HG02759 (cell line): ENCODE data around the gene KCNJ15.

Source experiments
- ATAC-seq: cut with Tn5 transposase; IDR thresholded peaks from one replicate; pipeline ENCODE4 v1.9.1; 2021; ENCODE audit warnings: mild to moderate bottlenecking, moderate library complexity; ENCODE audit not compliant: unreplicated experiment

Gene KCNJ15

DNA sequence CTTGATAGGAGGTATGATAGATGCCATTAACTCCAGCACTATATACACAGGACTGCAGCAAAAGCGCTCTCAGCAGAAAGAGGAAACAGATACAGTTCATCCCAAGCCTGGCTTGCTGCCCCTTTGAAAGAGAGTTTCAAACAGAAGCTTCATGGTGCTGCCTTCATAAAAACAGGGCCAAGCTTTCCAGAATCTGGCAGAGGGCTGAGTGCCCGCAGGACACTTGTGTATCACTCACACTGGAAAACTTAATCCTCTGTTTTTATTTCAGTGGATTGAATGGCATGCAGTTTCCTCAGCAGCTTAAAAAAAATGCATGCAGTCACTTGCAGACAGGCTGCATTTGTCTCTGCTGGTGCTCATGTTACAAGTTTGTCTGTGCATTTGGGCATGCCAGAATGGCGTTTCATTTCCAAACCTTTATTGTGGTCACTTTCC is 40.4 kb downstream of the KCNJ15 start:
- no peak for ATAC-seq

DNA sequence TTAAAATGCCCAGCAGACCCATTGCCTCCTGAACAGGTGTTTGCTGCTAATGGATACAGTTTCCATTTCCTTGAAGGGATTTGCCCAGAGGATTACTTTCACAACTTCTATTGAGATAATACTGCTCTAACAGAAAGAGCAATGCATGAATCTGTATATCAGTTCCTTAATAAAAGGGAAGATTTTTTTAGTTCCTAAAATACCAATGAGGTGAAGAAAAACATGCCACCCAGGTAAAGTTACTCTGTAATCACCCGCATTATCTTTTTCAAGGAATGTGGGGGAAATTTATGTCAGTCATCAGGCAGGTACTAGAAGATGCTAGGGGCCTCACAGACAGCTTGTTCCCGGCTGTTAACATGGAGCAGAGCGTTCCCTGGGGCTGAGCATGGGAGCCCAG is 41.1 kb downstream of the KCNJ15 start:
- no peak for ATAC-seq

DNA sequence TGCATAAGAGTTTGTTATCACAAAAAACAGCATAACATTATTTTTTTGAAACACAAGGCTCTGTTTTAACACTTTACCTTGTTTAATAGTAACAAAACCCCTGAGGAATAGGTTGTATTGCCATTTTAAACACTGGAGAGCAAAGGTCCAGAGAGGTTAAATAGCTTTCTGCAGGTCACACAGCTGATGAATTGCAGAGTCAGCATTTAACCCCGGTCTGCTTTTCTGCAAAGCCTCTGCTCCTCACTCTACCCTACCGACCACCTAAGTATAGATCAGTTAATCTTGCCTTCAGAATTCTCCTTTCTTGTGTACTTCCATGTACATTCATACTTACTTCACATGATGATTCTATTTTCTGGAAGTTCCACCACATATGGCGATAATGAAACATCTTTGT is 42.0 kb downstream of the KCNJ15 start:
- ATAC-seq: no peak

DNA sequence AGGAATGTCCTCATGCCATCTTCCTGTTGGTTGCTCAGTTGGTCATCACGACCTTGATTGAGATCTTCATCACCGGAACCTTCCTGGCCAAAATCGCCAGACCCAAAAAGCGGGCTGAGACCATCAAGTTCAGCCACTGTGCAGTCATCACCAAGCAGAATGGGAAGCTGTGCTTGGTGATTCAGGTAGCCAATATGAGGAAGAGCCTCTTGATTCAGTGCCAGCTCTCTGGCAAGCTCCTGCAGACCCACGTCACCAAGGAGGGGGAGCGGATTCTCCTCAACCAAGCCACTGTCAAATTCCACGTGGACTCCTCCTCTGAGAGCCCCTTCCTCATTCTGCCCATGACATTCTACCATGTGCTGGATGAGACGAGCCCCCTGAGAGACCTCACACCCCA is 42.9 kb downstream of the KCNJ15 start:
- no peak for ATAC-seq

DNA sequence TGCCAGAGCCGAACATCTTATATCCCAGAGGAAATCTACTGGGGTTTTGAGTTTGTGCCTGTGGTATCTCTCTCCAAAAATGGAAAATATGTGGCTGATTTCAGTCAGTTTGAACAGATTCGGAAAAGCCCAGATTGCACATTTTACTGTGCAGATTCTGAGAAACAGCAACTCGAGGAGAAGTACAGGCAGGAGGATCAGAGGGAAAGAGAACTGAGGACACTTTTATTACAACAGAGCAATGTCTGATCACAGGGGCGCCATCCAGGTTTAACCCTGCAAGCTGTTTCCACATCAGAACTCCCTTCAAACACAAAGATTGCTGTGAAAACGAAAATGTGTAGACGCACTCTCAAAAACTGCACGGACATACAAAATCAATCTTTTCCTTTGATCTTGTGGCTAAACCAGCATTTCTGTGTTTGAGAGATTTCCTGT is 43.4 kb downstream of the KCNJ15 start:
- ATAC-seq: no peak

DNA sequence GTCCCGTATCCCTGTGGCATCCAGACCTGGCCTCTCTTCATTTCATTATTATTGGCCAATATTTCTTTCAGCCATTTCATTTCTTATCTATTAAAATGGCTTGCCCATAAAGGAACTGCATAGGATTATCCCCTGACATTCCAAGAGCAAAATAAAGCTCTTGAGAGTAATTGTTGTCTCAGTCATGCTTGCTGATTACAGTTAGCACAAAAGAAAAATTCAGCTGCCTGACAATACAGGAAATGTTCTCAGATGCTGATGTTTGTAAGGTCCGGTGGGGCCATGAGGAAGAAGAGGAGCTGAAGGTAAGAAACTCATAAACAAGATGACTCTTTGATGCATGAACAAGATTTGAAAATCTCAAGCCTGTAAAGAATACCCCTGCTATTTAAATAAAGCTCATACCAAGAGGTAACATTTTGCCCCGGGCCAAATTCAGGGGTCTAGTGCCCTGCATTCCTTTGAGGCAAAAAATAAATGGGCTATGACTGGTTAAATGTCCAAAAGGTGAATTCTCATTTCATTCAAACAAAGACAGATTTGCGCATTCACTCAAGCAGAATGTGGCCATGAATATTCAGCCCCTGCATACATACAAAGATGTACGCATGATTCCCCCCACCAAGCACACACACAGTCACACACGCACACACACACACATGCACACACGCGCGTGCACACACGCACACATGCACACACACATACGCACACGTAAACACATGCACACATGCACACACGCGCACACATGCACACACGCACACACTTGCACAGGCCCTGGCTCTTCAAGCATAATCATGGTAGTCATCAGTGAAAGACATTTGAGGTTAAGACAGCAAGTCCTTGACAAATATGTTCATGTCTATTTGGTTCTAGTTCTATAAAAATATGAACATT is 44.8 kb downstream of the KCNJ15 start:
- ATAC-seq: no peak

DNA sequence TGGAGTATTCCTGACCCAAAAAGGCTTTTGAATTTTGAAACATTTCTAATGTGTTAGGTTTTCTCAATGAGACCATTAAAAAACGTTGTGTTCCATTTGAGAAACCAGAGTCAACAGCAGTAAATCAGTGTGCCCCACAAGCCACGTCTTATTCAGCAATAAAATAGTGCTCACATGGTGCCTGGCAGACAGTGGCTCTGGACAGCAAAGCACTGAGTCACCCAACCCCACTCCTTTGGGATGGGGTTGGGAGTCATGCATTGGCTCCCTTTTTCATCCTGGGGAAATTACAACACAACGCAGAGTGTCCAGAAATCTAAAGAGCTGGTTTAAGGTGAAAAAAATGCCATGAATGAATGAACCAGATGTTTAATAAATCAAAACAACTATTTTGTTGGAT is 46.5 kb downstream of the KCNJ15 start:
- ATAC-seq: no peak

DNA sequence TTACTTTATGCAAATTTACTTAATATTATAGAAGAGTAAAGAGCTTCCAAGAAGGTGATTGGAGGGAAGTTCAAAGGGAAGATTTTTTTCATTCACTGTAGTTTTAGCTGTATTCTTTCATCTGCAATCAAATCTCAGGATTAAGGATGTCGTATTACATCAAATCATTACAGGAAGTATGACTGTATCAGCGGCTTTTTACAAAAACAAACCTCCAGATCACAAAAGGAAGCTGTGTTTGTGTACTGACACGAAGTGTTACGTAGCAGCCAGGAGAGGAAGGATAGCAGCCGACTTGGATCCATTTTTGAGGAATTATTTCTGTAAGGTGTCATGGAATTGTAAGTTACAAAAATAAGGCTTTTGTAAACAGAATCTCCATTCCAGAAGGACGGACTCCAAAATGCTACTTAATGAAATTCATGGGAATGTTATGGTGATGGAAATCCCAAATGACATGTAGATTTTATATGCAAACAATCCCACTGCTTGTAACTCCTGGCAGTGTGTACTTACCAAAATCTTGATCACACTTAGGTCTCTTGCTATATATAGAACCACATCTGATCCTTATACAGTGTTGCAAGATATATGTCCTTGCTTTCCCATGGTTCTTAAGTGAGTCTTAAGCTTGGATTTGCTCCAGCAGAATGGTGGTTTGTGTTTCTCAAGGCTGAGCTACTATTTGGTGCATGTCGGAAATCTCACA is 49.8 kb downstream of the KCNJ15 start:
- no peak for ATAC-seq

DNA sequence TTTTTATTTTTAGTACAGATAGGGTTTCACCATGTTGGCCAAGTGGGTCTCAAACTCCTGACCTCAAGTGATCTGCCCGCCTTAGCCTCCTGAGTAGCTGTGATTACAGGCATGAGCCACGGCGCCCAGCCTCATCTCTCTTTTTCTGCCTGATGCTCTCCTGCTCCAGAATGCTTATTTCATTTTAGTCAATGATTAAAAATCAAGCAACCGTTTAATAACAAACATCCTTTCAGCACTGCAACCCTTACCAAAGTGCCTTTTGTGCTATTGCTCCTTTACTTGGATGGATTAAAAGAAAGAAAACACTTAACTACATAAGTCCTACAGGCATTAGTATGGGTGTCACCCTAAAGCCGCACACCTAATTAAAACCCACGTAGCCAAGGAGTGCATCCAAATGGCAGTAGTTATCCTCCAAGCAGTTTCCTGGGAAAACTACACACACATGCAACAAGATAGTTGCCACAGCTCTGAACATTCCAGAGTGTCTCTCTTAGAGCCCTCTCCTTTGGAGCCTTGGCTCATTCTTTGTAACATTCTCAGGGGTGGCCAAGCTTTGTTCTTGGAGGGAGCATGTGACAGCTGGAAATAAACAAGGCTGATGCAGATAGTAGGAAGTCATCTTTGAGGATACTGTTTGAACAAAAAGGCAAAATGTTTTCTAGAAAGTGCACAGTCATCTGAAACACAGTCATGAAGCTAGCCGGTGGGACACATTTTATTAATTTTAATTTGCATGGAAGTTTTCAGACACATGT is 51.2 kb downstream of the KCNJ15 start:
- no peak for ATAC-seq

DNA sequence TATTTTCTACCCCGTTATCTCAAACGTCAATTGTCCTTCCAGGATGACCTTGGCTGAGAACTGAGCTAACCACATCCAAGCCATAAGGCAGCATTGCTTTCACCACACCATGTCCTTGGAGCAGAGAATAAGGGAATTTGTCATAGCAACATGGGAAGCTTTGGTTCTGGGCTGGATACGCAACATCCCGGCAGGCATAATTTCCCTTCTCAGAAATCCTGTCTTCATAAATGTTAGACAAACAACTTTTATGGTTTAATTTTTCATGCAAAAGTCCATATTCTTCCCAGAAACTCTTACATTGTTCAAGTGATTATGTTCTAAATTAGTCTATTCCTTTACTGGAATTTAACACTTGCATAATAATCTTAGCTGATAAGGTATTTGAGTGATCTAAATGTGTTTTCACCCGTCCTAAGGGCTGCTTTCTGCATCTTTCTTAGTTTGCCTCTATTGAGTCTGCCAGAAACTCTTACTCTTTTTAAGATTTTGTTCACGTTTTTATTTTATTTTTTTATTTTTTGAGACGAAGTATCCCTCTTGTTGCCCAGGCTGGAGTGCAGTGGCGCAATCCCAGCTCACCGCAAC is 51.8 kb downstream of the KCNJ15 start:
- no peak for ATAC-seq

DNA sequence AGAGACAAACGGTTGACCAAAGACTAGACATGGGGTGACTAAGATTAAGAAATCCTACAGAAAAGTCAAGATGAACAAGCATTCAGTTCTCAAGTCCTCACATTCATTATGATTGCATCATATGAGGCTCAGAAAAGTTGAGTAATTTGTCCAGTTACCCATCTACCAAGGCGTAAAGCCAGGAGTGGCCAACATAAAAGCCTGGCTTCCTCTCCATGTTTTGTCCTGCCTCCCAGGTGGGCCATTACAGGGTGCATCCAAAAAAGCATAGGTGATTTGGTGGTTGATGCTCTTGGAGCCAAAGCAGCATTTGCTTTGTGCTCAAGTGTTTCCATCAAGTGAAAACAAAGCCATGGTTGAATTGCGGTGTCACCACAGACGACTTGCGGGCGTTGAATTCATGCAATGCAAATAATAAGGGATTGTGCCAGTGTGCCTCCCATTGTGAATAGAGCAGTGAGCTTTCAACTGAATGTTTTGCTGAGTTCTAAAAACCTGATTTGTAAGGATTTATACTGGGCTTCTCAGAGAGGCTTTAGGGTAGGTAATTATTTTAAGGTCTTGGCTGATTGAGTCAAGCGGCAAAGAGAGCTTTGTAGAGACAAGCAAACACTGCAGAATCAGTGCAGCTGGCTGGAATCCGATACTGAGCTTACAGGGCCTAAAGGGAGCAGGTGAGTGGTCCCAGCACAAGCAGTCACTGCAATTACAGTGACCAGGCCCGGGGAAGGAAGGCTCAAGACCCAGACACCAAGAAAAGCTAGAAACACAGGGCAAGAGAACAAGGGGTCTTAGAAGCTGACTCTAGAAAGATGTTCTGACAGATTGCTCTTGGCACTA is 54.1 kb downstream of the KCNJ15 start:
- no peak for ATAC-seq

DNA sequence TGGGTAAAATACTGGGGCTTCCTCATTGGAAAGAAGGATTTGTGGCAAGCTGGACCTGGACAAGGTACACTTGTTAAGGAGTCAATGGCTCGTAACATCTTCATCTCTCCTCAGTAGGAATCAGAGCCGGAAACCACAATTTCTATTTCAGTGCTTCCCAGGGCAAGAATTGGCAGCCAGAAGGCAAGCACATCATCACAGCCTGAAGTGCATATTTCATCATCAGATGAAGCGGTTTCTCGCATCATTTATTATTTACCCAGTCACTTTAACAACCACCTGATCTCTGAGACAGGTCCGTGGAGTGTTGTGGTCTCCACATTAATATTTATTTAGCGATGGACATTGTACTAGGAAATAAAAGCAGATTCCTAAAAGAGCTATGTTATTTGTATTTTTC is 55.0 kb downstream of the KCNJ15 start:
- no peak for ATAC-seq

DNA sequence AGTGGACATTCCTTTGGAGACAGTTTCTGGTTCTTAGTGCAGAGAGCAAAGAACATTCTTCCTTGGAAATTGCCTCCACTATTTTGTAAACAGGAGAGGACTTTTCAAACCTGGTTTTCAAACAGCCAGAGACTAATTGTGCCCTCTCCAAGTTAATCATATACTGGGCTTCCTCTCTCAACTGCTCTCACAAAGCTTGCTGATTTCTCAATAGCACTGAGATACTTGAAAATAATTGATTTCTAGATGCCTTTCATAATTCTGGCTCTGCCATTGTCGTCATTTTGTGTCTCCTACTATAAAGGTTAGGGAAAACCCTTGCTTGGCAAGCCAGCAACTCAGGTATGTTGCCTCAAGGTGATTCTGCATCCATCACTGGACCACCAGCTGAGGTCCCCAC is 56.0 kb downstream of the KCNJ15 start:
- ATAC-seq: no peak

DNA sequence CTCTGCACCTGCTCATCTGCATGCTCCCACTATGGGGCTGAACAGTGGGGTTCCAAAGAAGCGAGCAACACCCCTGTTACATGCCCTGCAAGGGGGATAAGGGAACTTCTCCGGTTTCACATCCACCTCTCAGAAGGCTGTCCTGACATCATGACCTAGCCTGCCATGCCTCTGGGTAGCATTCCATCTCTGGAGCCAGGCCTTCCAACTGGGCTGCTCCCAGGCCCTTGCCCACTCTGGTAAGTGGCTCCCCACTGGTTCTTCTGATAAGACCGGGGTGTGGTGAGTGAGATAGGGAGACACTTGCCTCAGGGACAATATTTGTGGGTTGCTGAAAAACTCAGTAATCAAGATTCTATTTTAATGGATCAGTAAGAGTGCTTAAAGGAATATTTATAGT is 57.8 kb downstream of the KCNJ15 start:
- no peak for ATAC-seq

DNA sequence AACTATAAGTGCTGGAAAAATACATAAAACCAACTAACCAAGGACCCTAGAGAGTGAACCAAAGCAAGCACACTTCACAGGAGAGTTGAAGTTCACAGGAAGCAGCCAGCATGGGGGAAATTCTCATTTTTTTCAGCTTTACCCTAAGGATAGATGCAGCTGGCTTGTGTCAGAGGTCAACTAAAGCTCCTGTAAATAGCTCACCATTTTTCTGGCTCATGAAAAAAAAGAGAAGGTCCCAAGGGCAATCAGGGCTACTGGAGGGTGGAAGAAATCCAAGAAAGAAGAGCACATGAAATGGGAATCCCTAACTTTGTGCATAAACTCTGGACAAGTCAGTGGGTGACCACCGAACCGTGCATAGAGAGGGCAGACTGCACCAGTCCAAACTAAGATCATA is 58.3 kb downstream of the KCNJ15 start:
- no peak for ATAC-seq

DNA sequence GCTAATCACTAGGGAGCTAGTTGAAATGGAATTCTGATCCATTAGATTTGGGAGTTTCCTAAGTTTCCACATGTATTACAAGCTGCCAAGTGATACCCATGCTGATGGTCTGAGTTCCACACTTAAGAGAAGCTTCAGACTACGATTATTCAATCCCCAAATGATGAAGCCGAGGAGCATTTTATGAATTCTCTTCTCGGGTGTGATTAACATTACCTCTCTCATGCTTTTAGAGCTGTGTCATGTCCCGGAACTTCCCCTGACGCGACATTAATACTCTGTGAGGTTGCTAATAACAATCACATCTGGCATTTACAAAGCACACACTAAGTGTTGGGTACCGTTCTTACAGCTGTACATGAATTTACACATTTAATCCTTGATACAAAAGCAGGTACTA is 63.0 kb downstream of the KCNJ15 start:
- no peak for ATAC-seq

DNA sequence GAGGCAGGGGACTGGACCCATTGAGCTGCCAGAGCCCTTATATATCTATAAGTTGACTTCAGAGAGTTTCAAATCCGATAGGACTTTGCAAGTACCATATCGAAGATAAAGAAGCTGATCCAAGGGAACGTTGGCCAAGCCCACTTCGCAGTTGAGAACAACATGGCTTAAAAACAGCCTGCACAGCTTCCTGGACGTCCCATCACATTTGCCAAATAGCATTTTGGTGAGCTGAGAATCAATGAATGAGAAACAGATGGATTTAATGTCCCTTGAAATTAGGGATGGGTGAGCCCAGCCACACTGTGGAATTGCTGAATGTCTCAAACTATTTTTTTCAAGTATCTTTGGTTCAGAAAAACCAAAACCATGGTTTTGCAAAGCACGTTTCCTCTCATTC is 64.8 kb downstream of the KCNJ15 start:
- no peak for ATAC-seq

DNA sequence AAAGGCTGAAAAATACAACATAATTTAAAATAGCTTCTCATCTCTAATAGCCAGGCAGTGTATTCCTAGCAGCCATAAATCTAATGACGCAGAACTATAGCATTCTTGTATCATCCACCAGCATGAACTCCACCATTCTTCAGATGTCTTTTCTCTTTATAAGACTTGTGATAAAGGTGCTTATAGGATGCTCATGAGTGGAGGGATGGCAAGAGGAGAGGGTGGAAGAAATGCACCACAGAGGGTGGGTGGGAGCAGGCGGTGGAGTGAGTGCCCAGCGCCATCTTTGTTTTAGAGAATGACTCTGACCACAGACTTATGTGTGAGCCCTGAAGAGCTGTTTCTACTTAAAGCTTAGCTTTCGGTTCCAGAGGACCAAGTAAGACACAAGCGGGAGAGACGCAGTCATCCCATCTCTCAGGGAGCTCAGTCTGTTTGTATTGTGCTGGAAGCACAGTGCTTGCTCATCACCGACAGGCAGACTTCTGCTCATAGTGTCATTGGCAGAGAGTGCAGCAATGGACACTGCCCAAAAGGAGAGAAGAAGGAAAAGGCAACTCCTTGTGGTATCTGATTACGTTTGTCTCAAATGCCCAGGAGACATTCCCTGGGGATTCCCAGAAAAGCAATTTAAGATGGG is 65.6 kb downstream of the KCNJ15 start:
- no peak for ATAC-seq

DNA sequence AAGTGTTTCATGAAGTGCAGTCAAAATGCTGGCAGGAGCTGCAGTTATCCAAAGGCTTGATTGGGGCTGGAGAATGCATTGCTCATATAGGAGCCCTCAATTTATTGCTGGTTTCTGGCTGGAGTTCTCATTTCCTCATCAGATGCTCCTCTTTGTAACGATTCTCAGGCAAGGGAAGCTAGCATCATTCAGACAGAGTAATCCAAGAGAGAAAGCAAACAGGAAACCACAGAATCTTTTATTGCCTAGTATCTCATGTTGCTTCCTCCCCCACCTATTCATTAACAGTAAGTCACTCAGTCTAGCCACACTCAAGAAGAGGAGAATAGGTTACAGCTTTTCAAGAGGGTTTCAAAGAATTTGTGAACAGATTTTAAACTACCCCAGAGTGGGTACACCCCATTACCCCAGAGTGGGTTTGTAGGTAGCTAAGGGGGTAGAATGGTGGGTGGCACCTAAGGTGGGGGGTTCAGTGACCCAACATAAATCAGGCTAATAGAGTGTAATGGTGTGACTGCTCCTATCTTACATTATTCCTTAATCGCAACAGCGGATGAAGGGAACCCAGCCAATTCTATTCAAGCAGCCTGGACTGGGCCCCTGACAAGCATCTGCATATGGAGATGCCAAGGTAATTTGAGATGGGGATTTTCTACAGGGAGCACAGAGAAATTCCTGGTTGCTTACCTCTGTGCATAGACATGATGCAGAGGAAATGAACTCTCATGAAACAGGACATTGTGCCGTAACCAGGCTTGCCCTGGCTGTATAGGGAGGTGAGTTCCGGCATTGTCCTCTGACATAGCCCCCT is 67.1 kb downstream of the KCNJ15 start:
- no peak for ATAC-seq
